ENCODE data around the gene PEX19.

PEX19 gene

DNA sequence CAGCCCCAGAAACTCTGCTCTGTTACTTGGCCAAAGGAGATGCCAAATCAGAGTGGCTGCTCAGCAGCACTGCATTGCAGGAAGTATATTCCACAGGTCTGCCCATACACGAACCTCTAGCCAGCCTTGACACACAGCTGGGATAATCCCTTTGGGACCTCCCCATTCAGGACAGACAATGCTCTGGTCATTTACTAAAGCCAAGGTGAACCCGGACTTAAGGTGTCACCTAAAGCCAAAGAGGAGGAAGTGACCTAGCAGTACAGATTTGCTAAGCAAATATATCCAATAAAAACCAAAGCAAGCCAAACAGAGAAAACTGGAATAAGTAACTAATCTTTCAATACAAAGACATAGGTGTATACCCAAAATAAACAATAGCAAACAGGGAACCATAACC, 30.4 kb upstream of the PEX19 start:
- TF ChIP-seq, protein P1, sequence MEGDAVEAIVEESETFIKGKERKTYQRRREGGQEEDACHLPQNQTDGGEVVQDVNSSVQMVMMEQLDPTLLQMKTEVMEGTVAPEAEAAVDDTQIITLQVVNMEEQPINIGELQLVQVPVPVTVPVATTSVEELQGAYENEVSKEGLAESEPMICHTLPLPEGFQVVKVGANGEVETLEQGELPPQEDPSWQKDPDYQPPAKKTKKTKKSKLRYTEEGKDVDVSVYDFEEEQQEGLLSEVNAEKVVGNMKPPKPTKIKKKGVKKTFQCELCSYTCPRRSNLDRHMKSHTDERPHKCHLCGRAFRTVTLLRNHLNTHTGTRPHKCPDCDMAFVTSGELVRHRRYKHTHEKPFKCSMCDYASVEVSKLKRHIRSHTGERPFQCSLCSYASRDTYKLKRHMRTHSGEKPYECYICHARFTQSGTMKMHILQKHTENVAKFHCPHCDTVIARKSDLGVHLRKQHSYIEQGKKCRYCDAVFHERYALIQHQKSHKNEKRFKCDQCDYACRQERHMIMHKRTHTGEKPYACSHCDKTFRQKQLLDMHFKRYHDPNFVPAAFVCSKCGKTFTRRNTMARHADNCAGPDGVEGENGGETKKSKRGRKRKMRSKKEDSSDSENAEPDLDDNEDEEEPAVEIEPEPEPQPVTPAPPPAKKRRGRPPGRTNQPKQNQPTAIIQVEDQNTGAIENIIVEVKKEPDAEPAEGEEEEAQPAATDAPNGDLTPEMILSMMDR (IDR thresholded peaks at IDR 0.05; ENCODE audit: borderline replicate concordance, insufficient read depth, low read depth, low read length) = no peak
- no peak overlapping the region for H3K4me3 ChIP-seq (ENCODE audit: low read depth, low read length)

DNA sequence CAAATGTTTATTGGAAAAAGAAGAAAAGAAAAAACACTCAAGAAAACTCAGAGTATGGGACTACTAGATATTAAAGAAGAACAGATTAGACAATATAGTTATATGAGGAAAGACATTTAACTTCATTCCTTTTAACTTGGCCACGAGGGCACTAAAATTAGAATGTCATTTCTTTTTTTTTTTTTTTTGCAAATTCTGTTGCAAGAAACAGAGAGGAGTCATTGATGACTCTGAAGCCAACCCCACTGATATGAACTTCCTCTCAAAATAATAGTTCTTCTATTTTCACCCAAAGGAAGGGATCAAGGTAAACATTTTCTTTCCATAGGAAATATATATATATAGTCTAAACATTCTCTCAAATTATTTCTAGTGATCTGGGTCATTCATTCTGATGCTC, 24.6 kb upstream of the PEX19 start:
- no peak overlapping the region for H3K4me3 ChIP-seq (ENCODE audit: low read depth, low read length)
- TF ChIP-seq, protein P1 (IDR thresholded peaks at IDR 0.05; ENCODE audit: borderline replicate concordance, insufficient read depth, low read depth, low read length) = no peak

DNA sequence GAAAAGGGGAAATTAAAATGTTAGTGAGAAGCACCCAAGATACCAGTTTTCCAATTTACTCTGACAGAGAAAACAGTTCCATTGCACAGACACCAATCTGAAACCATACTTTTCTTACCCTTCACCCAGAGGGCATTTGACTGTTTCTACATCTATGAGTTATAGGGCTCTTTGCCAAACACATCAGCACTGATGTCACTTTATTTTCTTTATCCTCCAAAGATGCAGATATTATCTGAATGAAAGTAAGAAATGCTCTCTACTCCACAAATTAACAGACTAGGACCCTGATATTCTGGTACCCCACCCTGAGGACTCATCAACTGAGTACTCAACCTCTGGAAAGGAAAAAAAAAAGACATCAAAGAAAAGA, 24.2 kb upstream of the PEX19 start:
- H3K4me3 ChIP-seq (ENCODE audit: low read depth, low read length) = no peak overlapping the region
- TF ChIP-seq, protein P1 (IDR thresholded peaks at IDR 0.05; ENCODE audit: borderline replicate concordance, insufficient read depth, low read depth, low read length) = no peak

DNA sequence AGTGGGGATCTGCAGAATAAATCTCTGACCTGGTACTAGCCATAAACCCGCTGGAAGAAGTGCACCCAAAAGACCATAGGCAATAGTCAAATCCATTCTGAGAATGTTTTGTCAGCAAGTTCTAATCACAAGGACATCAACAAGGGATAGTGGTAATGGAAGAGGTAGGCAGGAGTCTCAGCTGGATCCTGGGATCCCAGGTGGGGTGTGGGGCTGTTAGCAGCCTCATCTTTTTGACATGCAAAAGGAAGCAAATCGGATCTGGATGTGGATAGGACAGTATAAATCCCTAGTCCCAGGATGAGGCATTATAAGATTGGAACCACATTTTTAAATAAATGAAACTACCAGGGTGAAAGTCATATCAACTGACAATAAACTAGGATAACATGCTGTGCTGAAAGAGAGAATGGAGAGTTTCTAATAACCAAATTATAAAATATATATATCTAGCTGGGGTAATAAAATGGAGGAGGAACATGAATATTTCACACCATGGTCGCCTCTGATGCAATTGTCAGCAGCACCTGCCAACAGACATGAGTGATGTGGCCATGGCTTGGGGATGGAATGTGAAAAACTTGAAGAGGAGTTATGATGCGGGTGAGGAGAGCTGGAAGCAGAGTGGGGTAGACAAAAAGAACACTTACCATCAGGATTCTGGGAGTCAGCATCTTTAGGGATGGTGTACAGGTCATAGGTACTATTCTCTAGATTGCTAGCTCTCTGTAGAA, 23.7 kb upstream of the PEX19 start:
- H3K4me3 ChIP-seq (ENCODE audit: low read depth, low read length) = no peak overlapping the region
- TF ChIP-seq, protein P1 (IDR thresholded peaks at IDR 0.05; ENCODE audit: borderline replicate concordance, insufficient read depth, low read depth, low read length) = no peak

DNA sequence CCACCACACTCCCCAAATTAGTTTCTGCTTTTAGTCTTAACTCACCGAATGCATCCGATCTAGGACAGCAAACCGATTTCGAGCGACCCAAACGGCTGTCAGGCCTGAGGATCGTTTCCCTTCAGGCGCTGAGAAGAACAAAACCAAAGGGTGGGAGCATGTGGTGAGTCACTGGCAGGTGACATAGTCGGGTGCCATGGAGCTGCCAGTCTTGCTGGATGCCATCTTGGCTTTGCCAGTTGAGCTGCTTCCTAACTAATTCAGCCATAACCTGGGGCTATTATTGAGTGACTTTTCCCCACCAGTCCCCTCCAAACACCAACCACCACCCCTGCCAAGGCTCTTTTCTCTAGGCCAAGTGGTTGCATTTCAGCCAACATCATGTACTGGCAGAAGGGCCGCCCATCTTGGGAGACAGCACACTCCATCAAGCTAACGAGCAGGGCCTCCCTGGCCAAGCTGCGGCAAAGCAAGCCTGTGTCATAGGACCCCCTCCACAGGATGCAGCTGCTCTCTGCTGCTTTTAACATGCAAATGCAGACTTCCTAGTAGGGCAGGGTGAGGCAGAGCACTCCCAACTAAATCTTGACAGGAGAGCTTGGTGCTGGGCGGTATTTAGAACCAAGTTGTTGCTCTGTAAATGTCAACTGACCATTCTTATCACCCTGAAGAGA, 22.3 kb upstream of the PEX19 start:
- H3K4me3 ChIP-seq (ENCODE audit: low read depth, low read length) = no peak overlapping the region
- TF ChIP-seq, protein P1 (IDR thresholded peaks at IDR 0.05; ENCODE audit: borderline replicate concordance, insufficient read depth, low read depth, low read length) = no peak

DNA sequence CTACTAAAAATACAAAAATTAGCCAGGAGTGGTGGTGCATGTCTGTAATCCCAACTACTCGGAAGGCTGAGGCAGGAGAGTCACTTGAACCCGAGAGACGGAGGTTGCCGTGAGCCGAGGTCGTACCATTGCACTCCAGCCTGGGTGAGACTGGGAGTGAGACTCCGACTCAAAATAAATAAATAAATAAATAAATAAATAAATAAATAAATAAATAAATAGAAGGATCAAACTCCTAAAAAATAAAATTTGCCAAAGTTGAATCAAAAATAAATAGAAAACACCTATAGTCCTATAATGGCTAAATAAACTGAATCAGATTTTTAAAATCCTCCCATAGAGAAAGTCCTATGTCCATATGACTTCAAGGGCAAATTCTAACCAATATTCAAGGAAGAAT, 15.2 kb upstream of the PEX19 start:
- no peak overlapping the region for H3K4me3 ChIP-seq (ENCODE audit: low read depth, low read length)
- TF ChIP-seq, protein P1 (IDR thresholded peaks at IDR 0.05; ENCODE audit: borderline replicate concordance, insufficient read depth, low read depth, low read length) = no peak

DNA sequence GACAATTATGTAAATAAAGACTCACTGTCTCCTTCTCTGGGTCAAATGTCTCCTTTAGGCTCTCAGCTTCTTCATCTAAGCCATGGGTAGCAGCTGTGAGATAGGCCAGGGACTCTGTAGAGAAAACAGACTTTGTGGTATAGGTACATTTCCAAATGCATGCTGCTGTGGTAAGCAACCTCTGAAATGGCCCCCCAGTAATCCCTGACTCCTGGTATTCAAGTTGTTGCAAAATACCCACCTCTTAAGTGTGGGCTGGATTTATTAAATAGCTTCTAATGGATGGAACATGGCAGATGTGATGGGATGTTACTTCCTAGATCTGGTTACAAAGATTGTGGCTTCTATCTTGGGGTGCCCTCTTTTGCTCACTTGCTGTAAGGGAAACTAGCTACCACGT, 11.1 kb upstream of the PEX19 start:
- TF ChIP-seq, protein P1 (IDR thresholded peaks at IDR 0.05; ENCODE audit: borderline replicate concordance, insufficient read depth, low read depth, low read length) = no peak
- H3K4me3 ChIP-seq (ENCODE audit: low read depth, low read length) = no peak overlapping the region
